Liver (tissue), 9 donors: ENCODE measurements around the gene FBXW11. TPM values are rescaled to one million over a fixed set of nuclear protein-coding genes. Genes with fewer than 3 reads are reported as not detected.

Source experiments
- DNase-seq: peaks from one replicate; pipeline ENCODE4 v3.0.0-alpha.2; 2017; ENCODE audit warnings: low spot score
- H3K27ac ChIP-seq, 2 donors: one replicate each; pipeline ENCODE4 v1.7.0; 2013; ENCODE audit warnings: inconsistent platforms in 2 of 2, low read length in 2 of 2, control low read depth in 1 of 2, low read depth in 1 of 2, mild to moderate bottlenecking in 1 of 2
- H3K27me3 ChIP-seq, 4 donors: one replicate each; pipeline versions ENCODE4 v1.6.1 to v1.7.0; 2013; ENCODE audit warnings: low read length in 3 of 4, inconsistent platforms in 1 of 4, mild to moderate bottlenecking in 1 of 4, moderate library complexity in 1 of 4; ENCODE audit not compliant: control insufficient read depth in 4 of 4, insufficient read depth in 4 of 4
- H3K36me3 ChIP-seq, 4 donors: one replicate each; pipeline versions ENCODE4 v1.6.1 to v1.7.0; 2013; ENCODE audit warnings: low read length in 3 of 4, mild to moderate bottlenecking in 3 of 4, low read depth in 1 of 4, moderate library complexity in 1 of 4; ENCODE audit not compliant: control insufficient read depth in 4 of 4, insufficient read depth in 3 of 4
- H3K4me1 ChIP-seq, 4 donors: one replicate each; pipeline versions ENCODE4 v1.6.1 to v1.7.0; 2013; ENCODE audit warnings: low read length in 3 of 4, mild to moderate bottlenecking in 3 of 4, moderate library complexity in 1 of 4; ENCODE audit not compliant: control insufficient read depth in 4 of 4, insufficient read depth in 4 of 4
- H3K4me3 ChIP-seq, 3 donors: one replicate each; pipeline versions ENCODE4 v1.6.1 to v1.7.0; 2013; ENCODE audit warnings: low read length in 3 of 3, control low read depth in 1 of 3, low read depth in 1 of 3, mild to moderate bottlenecking in 1 of 3
- H3K9ac ChIP-seq, 2 donors: one replicate each; pipeline ENCODE4 v1.7.0; 2013; ENCODE audit warnings: low read length in 2 of 2, mild to moderate bottlenecking in 2 of 2, moderate library complexity in 2 of 2, control low read depth in 1 of 2, low read depth in 1 of 2
- H3K9me3 ChIP-seq, 4 donors: one replicate each; pipeline versions ENCODE4 v1.6.1 to v1.7.0; 2013; ENCODE audit warnings: low read length in 3 of 4; ENCODE audit not compliant: control insufficient read depth in 4 of 4
- EGR1 ChIP-seq, 2 donors: IDR thresholded peaks; 2 replicates each; pipeline ENCODE4 v1.6.1; 2016 to 2018; ENCODE audit warnings: antibody characterized with exemption in 2 of 2, low read depth in 2 of 2
- FOXA1 ChIP-seq: IDR thresholded peaks from 2 replicates; pipeline ENCODE4 v1.6.1; 2016; ENCODE audit warnings: antibody characterized with exemption
- FOXA2 ChIP-seq: IDR thresholded peaks from 2 replicates; pipeline ENCODE4 v1.6.1; 2016; ENCODE audit warnings: antibody characterized with exemption
- GABPA ChIP-seq, 2 donors: IDR thresholded peaks in 1 of 2; conservative IDR thresholded peaks in 1 of 2; 2 replicates each; pipeline ENCODE4 v1.6.1; 2016; ENCODE audit warnings: antibody characterized with exemption in 2 of 2, mild to moderate bottlenecking in 1 of 2, moderate library complexity in 1 of 2
- HNF4A ChIP-seq, 2 donors: conservative IDR thresholded peaks; 2 replicates each; pipeline ENCODE4 v1.6.1; 2016; ENCODE audit warnings: antibody characterized with exemption in 2 of 2, mild to moderate bottlenecking in 2 of 2
- HNF4G ChIP-seq: IDR thresholded peaks from 2 replicates; pipeline ENCODE4 v1.6.1; 2016; ENCODE audit warnings: antibody characterized with exemption
- MAX ChIP-seq: IDR thresholded peaks from 2 replicates; pipeline ENCODE4 v1.6.1; 2016; ENCODE audit warnings: antibody characterized with exemption
- NR2F2 ChIP-seq: IDR thresholded peaks from 2 replicates; pipeline ENCODE4 v1.6.1; 2016; ENCODE audit warnings: antibody characterized with exemption
- RAD21 ChIP-seq, 2 donors: IDR thresholded peaks; 2 replicates each; pipeline ENCODE4 v1.6.1; 2016; ENCODE audit warnings: antibody characterized with exemption in 2 of 2, mild to moderate bottlenecking in 2 of 2
- RXRA ChIP-seq, 2 donors: IDR thresholded peaks; 2 replicates each; pipeline ENCODE4 v1.6.1; 2017 to 2018; ENCODE audit warnings: antibody characterized with exemption in 2 of 2, mild to moderate bottlenecking in 1 of 2
- SP1 ChIP-seq: IDR thresholded peaks from 2 replicates; pipeline ENCODE4 v1.6.1; 2018; ENCODE audit warnings: antibody characterized with exemption, mild to moderate bottlenecking
- TAF1 ChIP-seq: conservative IDR thresholded peaks from 2 replicates; pipeline ENCODE4 v1.6.1; 2016; ENCODE audit warnings: antibody characterized with exemption, mild to moderate bottlenecking
- YY1 ChIP-seq: IDR thresholded peaks from 2 replicates; pipeline ENCODE4 v1.6.1; 2016; ENCODE audit warnings: antibody characterized with exemption, mild to moderate bottlenecking
- ZBTB33 ChIP-seq: IDR thresholded peaks from 2 replicates; pipeline ENCODE4 v1.6.1; 2016; ENCODE audit warnings: antibody characterized with exemption
- WGBS: extraction: QIAGEN DNeasy Blood & Tissue Kit; methylation state at CpG from one replicate; pipeline ENCODE4 v1.1.7; 2013; 5-methylcytosine and 5-hydroxymethylcytosine counted together
- polyA plus RNA-seq, 2 donors: library from polyadenylated mRNA; stranded (reverse) in 1 of 2; unstranded in 1 of 2; fragments of 200-250 nt in 1 of 2; fragments of >200 nt in 1 of 2; fragmentation: Nextera tagmentation in 1 of 2; extraction: Ambion mirVana in 1 of 2; gene quantifications; one replicate each; pipeline versions ENCODE4 v1.2.1 to v1.2.3, GENCODE V29; 2013 to 2015
- total RNA-seq, 2 donors: library from RNA; depleted of rRNA; stranded (reverse); fragments of >200 nt; gene quantifications; one replicate each; pipeline ENCODE4 v1.2.3, GENCODE V29; 2014
- TF ChIP-seq, protein P1 (sequence below): IDR thresholded peaks from 2 replicates; pipeline ENCODE4 v1.6.1; 2016; ENCODE audit warnings: antibody characterized with exemption
- TF ChIP-seq, protein P2 (sequence below): IDR thresholded peaks from 2 replicates; pipeline ENCODE4 v1.6.1; 2016; ENCODE audit warnings: antibody characterized with exemption, mild to moderate bottlenecking
- donor health status: healthy.
- donor health status: healthy.
- donor health status: healthy.
- donor health status: healthy.
- donor health status: healthy.

FBXW11 gene
- total and polyA plus RNA-seq, 4 donors, result 11.2 to 37.5 (median 22.0) TPM

DNA sequence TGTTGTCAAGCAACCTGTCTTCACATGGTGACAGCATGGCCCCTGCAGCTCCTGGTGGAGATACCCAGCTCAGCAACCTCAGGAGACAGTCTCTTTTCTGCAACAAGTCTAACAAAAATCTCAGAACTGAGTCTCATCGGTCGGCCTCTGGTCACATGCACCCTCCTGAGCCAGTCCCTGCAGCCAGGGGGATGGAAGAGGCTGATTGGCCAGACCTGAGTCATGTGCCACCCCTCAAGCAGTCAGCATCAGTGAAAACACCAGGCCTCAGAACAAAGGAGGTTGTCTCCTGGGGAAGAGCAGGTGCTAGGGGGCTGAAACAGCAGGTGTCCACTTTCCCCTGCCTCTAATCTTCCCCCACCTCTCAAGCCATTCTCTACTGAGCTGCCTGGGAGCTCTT lies 166.4 kb downstream of the FBXW11 start (continued):
- TF ChIP-seq NR2F2 (no peak), HNF4A (conservative IDR thresholded peaks at IDR 0.05) (no peak)

DNA sequence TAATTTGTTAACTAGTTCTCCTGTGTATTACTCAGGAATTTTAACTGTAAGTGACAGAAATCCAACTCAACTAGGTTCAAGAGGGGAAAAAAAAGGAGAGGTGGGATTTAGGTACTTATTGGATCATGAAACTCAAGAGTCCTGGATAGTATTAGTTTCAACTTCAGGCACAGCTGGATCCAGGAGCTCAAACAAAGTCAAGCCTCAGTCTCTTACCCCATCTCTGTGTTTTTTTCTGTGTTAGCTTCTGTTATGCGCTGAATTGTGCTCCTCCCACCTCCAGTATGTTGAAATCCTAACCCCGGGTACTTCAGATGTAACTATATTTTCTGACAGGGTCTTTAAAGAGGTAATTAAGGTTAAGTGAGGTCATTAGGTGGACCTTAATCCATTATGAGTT lies 167.3 kb downstream of the FBXW11 start:
- Histone ChIP-seq H3K27me3 (no peaks in the 10 kb centered on the region), H3K9me3 (no peaks in the 10 kb centered on the region), H3K36me3 (no peaks in the 10 kb centered on the region), H3K4me3 (no peak overlapping the region), H3K9ac (no peak overlapping the region), H3K4me1 (no peaks in the 10 kb centered on the region), H3K27ac (no peak overlapping the region)
- no peak for DNase-seq
- 68% methylated on average over 2 of the region's 2 CpGs for WGBS
- TF ChIP-seq RAD21 (IDR thresholded peaks at IDR 0.05), result no peak
- TF ChIP-seq, protein P1, sequence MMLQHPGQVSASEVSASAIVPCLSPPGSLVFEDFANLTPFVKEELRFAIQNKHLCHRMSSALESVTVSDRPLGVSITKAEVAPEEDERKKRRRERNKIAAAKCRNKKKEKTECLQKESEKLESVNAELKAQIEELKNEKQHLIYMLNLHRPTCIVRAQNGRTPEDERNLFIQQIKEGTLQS, result no peak
- no peak for TF ChIP-seq NR2F2
- TF ChIP-seq FOXA1, result no peak
- no peak for TF ChIP-seq RXRA (IDR thresholded peaks at IDR 0.05)
- no peak for TF ChIP-seq FOXA2
- no peak for TF ChIP-seq HNF4A (conservative IDR thresholded peaks at IDR 0.05)
- TF ChIP-seq SP1, result no peak
- TF ChIP-seq, protein P2, sequence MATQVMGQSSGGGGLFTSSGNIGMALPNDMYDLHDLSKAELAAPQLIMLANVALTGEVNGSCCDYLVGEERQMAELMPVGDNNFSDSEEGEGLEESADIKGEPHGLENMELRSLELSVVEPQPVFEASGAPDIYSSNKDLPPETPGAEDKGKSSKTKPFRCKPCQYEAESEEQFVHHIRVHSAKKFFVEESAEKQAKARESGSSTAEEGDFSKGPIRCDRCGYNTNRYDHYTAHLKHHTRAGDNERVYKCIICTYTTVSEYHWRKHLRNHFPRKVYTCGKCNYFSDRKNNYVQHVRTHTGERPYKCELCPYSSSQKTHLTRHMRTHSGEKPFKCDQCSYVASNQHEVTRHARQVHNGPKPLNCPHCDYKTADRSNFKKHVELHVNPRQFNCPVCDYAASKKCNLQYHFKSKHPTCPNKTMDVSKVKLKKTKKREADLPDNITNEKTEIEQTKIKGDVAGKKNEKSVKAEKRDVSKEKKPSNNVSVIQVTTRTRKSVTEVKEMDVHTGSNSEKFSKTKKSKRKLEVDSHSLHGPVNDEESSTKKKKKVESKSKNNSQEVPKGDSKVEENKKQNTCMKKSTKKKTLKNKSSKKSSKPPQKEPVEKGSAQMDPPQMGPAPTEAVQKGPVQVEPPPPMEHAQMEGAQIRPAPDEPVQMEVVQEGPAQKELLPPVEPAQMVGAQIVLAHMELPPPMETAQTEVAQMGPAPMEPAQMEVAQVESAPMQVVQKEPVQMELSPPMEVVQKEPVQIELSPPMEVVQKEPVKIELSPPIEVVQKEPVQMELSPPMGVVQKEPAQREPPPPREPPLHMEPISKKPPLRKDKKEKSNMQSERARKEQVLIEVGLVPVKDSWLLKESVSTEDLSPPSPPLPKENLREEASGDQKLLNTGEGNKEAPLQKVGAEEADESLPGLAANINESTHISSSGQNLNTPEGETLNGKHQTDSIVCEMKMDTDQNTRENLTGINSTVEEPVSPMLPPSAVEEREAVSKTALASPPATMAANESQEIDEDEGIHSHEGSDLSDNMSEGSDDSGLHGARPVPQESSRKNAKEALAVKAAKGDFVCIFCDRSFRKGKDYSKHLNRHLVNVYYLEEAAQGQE, result no peak

DNA sequence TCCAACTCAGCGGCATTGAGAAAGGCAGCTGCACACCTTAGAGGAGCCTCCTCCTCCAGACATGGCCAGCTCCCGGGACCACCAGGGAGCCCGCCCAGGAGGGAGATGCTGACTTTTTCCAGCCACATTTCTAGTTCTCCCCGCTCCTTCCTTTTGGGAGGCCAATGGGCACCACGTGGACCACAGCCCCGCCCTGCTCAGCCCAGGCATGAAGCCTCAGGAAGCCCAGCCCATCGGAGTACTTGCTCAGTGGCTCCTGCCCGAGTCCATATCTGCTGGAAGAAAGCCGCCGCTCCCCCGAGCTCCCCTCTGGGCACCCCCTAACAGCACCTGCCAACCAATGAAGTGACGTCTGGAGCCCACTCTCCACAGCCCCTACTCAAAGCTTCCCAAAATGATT lies 168.4 kb downstream of the FBXW11 start:
- peaks cover 0 to 6% (median 2%) of the 10 kb centered on the region in 4 donors for H3K9me3 ChIP-seq
- no peaks in the 10 kb centered on the region for H3K4me1 ChIP-seq
- 81% methylated on average over 12 of the region's 12 CpGs for WGBS
- no peak overlapping the region for H3K9ac ChIP-seq
- H3K27me3 ChIP-seq, result no peaks in the 10 kb centered on the region
- H3K27ac ChIP-seq, result no peak overlapping the region
- no peak overlapping the region for H3K4me3 ChIP-seq
- no peak for TF ChIP-seq NR2F2
- no peak for TF ChIP-seq MAX
- TF ChIP-seq, protein P1, result no peak
- no peak for TF ChIP-seq HNF4G
- no peak for TF ChIP-seq RXRA (IDR thresholded peaks at IDR 0.05)
- TF ChIP-seq ZBTB33, result no peak
- TF ChIP-seq FOXA1, result no peak
- no peak for TF ChIP-seq HNF4A (conservative IDR thresholded peaks at IDR 0.05)
- TF ChIP-seq TAF1, result no peak
- no peak for TF ChIP-seq EGR1 (IDR thresholded peaks at IDR 0.05; ENCODE audit: low read depth in 2 of 2)
- no peak for TF ChIP-seq GABPA (IDR thresholded peaks at IDR 0.05 in 1 of 2, conservative IDR thresholded peaks at IDR 0.05 in 1 of 2)
- TF ChIP-seq RAD21 (IDR thresholded peaks at IDR 0.05), result no peak
- TF ChIP-seq YY1, result no peak
- no peak for TF ChIP-seq FOXA2
- TF ChIP-seq, protein P2, result no peak
- DNase-seq, result no peak
- no peaks in the 10 kb centered on the region for H3K36me3 ChIP-seq
